ENCODE data around the gene SARNP. TPM values are rescaled to one million over a fixed set of nuclear protein-coding genes. Genes with fewer than 3 reads are reported as not detected.

Gene SARNP
- total RNA-seq, 5 donors from 2014 or later (not counting 1 experiment from before 2014, with no cell fraction given): 36.9 to 50.3 (median 46.8) TPM

- Histone ChIP-seq H3K27ac (ENCODE audit: low read length) (no peak overlapping the region), H3K4me1 (ENCODE audit: control insufficient read depth in 1 of 2, extremely low read depth in 1 of 2, insufficient read depth in 2 of 2, low read length in 2 of 2) (peaks cover 32 to 45% of the 10 kb centered on the region in 2 experiments), H3K4me3 (ENCODE audit: control insufficient read depth in 1 of 2, extremely low read depth in 1 of 2, low read length in 1 of 2) (no peak overlapping the region), H3K27me3 (replicated peaks in 1 of 2; ENCODE audit: control insufficient read depth in 2 of 2, extremely low read depth in 1 of 2, insufficient read depth in 2 of 2, low read length in 1 of 2) (no peaks in the 10 kb centered on the region), H3K36me3 (ENCODE audit: control insufficient read depth in 2 of 2, extremely low read depth in 1 of 2, insufficient read depth in 1 of 2, low read length in 1 of 2) (peaks cover 13 to 50% of the 10 kb centered on the region in 2 donors), H3K9me3 (no peaks in the 10 kb centered on the region)
- ATAC-seq (replicated peaks in 1 of 4): no peak
- ChIA-PET CTCF (interaction anchor here (0.5 to 0.6 kb wide), 2 partner anchors 84 to 166 kb away, joined by 5 to 6 read pairs; no protein-coding TSS in a partner anchor), POLR2A (interaction anchor here in 1 of 2 donors (0.6 kb wide), 1 partner anchor 319 kb away, joined by 3 read pairs; no protein-coding TSS in a partner anchor)
- Mint-ChIP-seq H3K27me3 (no peaks in the 10 kb centered on the region), H3K9me3 (no peaks in the 10 kb centered on the region), H3K4me1 (peaks cover 49 to 69% (median 52%) of the 10 kb centered on the region in 3 donors), H3K4me3 (no peak overlapping the region), H3K27ac (peak overlapping the region; percentile 65 to 87), H3K36me3 (peaks cover 31% of the 10 kb centered on the region)
- WGBS (ENCODE audit: insufficient coverage): 100% methylated on average over 2 of the region's 4 CpGs
- no peak for DNase-seq
These were observed 5.9 kb upstream of the SARNP start for GRCh38 chr12:55823419-55823818.

DNA sequence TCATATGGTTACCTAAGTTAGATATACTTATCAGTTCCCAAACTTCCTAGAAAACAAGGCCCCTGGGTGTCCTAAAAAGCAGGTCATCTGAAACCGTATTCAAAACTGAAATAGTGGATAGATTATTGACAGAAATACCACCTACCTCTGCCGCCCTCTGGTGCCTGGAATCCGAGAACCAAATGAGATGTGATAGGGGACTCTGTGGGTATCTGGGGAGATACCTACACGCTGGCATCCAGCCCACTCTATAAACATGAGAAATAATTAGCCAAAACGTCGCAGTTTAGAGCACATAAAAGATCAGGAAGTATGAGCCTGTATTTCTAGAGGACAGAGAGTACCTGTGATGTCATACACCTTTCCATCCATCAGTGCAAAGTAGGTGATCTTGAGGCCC is 4.7 kb upstream of the SARNP start:
- POLR2A ChIA-PET: no interaction called here

DNA sequence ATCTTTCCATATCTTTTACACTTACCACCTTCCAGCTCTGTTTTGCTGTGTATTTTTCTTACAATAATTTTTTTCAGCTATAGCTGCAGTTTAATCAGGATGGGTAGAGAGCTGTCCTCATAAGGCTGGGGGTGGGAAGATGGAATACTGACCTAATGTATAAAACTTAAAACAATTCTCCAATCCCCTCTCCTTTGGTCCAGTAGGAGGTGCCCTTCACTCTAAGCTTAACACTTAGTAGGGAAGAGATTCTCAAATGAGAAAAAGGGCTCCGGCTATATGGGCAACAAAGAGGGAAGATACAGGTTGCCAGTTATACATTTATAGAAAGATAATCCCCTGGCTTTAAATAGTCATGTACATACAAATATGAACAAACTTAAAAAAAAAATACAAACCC is 3.2 kb upstream of the SARNP start:
- DNase-seq: no peak
- H3K36me3 Mint-ChIP-seq: peaks cover 22% of the 10 kb centered on the region
- Histone ChIP-seq H3K27me3 (replicated peaks in 1 of 2; ENCODE audit: control insufficient read depth in 2 of 2, extremely low read depth in 1 of 2, insufficient read depth in 2 of 2, low read length in 1 of 2) (no peaks in the 10 kb centered on the region), H3K9me3 (no peaks in the 10 kb centered on the region), H3K4me3 (ENCODE audit: control insufficient read depth in 1 of 2, extremely low read depth in 1 of 2, low read length in 1 of 2) (no peak overlapping the region), H3K36me3 (ENCODE audit: control insufficient read depth in 2 of 2, extremely low read depth in 1 of 2, insufficient read depth in 1 of 2, low read length in 1 of 2) (peaks cover 13 to 52% of the 10 kb centered on the region in 2 donors), H3K27ac (ENCODE audit: low read length) (no peak overlapping the region), H3K4me1 (ENCODE audit: control insufficient read depth in 1 of 2, extremely low read depth in 1 of 2, insufficient read depth in 2 of 2, low read length in 2 of 2) (peaks cover 27% of the 10 kb centered on the region in 2 experiments)
- peaks cover 34 to 42% (median 36%) of the 10 kb centered on the region in 3 donors for H3K4me1 Mint-ChIP-seq
- no peak for ATAC-seq (replicated peaks in 1 of 4)
- ChIA-PET CTCF (interaction anchor here in 1 of 2 donors (0.6 kb wide), 1 partner anchor 865 kb away, joined by 3 read pairs; no protein-coding TSS in a partner anchor), POLR2A (interaction anchor here (0.6 to 1.1 kb wide), 2 partner anchors 9 to 10 kb away, joined by 5 to 7 read pairs; partner anchors contain the start of gene DNAJC14 (in 1 of the 2))
- no CpG with 5 or more reads among the region's 1 CpG for WGBS (ENCODE audit: insufficient coverage)
- no peaks in the 10 kb centered on the region for H3K27me3 Mint-ChIP-seq
- H3K27ac Mint-ChIP-seq: no peak overlapping the region
- H3K9me3 Mint-ChIP-seq: no peaks in the 10 kb centered on the region
- H3K4me3 Mint-ChIP-seq: no peak overlapping the region

More for the DNA sequence above, 4.7 kb upstream of the SARNP start:
- no peaks in the 10 kb centered on the region for H3K9me3 Mint-ChIP-seq
- H3K27ac Mint-ChIP-seq: peak overlapping the region; percentile 62 to 64
- Histone ChIP-seq H3K27me3 (replicated peaks in 1 of 2; ENCODE audit: control insufficient read depth in 2 of 2, extremely low read depth in 1 of 2, insufficient read depth in 2 of 2, low read length in 1 of 2) (no peaks in the 10 kb centered on the region), H3K4me3 (ENCODE audit: control insufficient read depth in 1 of 2, extremely low read depth in 1 of 2, low read length in 1 of 2) (no peak overlapping the region), H3K27ac (ENCODE audit: low read length) (no peak overlapping the region), H3K4me1 (ENCODE audit: control insufficient read depth in 1 of 2, extremely low read depth in 1 of 2, insufficient read depth in 2 of 2, low read length in 2 of 2) (peaks cover 25 to 36% of the 10 kb centered on the region in 2 experiments), H3K36me3 (ENCODE audit: control insufficient read depth in 2 of 2, extremely low read depth in 1 of 2, insufficient read depth in 1 of 2, low read length in 1 of 2) (peaks cover 13 to 50% of the 10 kb centered on the region in 2 donors), H3K9me3 (no peaks in the 10 kb centered on the region)
- H3K4me1 Mint-ChIP-seq: peaks cover 40 to 57% (median 43%) of the 10 kb centered on the region in 3 donors
- no peaks in the 10 kb centered on the region for H3K27me3 Mint-ChIP-seq
- peaks cover 25% of the 10 kb centered on the region for H3K36me3 Mint-ChIP-seq
- WGBS (ENCODE audit: insufficient coverage): no CpG with 5 or more reads among the region's 6 CpGs
- ATAC-seq (replicated peaks in 1 of 4) (no peak), DNase-seq (no peak)
- CTCF ChIA-PET: interaction anchor here in 1 of 2 donors (0.6 kb wide), 1 partner anchor 225 kb away, joined by 5 read pairs; no protein-coding TSS in a partner anchor
- H3K4me3 Mint-ChIP-seq: no peak overlapping the region

DNA sequence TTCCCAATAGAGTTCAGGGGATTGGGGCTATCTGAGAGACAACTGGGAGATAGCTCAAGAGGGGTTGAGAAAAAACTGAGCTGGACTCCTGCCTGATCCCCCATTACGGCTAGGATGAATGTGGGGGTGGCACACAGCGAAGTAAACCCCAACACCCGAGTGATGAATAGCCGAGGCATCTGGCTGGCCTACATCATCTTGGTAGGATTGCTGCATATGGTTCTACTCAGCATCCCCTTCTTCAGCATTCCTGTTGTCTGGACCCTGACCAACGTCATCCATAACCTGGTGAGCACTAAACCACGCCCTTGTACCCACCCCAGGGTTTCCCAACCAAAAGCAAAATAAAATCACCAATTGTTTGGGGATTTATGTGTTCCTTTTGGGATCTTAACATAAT is 1.4 kb upstream of the SARNP start:
- DNase-seq (no peak), ATAC-seq (replicated peaks in 1 of 4) (no peak)
- H3K36me3 ChIP-seq (ENCODE audit: control insufficient read depth in 2 of 2, extremely low read depth in 1 of 2, insufficient read depth in 1 of 2, low read length in 1 of 2): peaks cover 13 to 58% of the 10 kb centered on the region in 2 donors
- H3K27me3 ChIP-seq (replicated peaks in 1 of 2; ENCODE audit: control insufficient read depth in 2 of 2, extremely low read depth in 1 of 2, insufficient read depth in 2 of 2, low read length in 1 of 2): no peaks in the 10 kb centered on the region
- no peaks in the 10 kb centered on the region for H3K27me3 Mint-ChIP-seq
- POLR2A ChIA-PET: interaction anchor here (0.6 to 3.1 kb wide), 7 partner anchors 10 to 155 kb away, joined by 3 to 84 read pairs (median 5); partner anchors contain the start of genes DNAJC14 (in 2 of the 2) and RAB5B (in 1 of the 2)
- CTCF ChIA-PET: interaction anchor here in 1 of 2 donors (1.0 to 4.4 kb wide), 4 partner anchors 11 to 370 kb away, joined by 4 to 62 read pairs (median 12); partner anchors contain the start of genes DNAJC14, GDF11, PYM1 and SMARCC2
- peak overlapping the region; percentile 62 for H3K27ac ChIP-seq (ENCODE audit: low read length)
- no CpG with 5 or more reads among the region's 6 CpGs for WGBS (ENCODE audit: insufficient coverage)
- H3K9me3 ChIP-seq: no peaks in the 10 kb centered on the region
- H3K4me1 Mint-ChIP-seq: peaks cover 38 to 42% (median 39%) of the 10 kb centered on the region in 3 donors
- H3K4me3 Mint-ChIP-seq: no peak overlapping the region
- H3K4me1 ChIP-seq (ENCODE audit: control insufficient read depth in 1 of 2, extremely low read depth in 1 of 2, insufficient read depth in 2 of 2, low read length in 2 of 2): peaks cover 22 to 26% of the 10 kb centered on the region in 2 experiments
- H3K9me3 Mint-ChIP-seq: no peaks in the 10 kb centered on the region
- no peak overlapping the region for H3K27ac Mint-ChIP-seq
- peak overlapping the region; percentile 83 to 97 for H3K4me3 ChIP-seq (ENCODE audit: control insufficient read depth in 1 of 2, extremely low read depth in 1 of 2, low read length in 1 of 2)
- peaks cover 26% of the 10 kb centered on the region for H3K36me3 Mint-ChIP-seq

DNA sequence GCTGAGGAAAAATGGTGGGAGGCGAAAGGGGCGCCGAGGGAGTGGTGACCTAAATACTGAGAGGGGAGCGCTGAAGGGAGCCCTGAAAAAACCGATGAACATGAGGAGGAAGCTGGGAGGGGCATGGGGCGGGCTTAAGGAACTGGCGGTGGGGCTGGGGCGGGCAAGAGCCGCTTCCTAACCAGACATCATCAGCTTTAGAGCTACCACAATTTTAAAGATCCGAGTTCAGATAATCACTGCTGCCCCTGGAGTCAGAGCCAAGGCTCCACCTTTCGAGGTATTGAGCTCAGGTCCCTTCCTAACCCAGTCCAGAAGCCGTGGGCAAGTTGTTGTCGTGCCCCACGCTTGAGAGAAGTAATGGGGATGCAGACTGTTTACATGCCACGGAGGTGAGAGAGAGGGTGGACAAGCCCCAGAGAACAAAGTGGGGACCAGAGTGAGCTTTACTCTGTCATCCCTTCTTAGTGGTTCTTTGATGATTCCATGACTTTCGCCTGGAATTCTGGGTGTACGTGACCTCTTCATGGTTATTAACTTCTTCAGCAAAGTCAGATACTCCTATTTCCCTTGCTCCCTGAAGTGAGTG is 710 bp upstream of the SARNP start:
- ATAC-seq (replicated peaks in 1 of 4) (peak; percentile 52 to 60 (median 56)), DNase-seq (peak in 1 of 35 experiments; percentile 75)
- no peak overlapping the region for H3K27ac Mint-ChIP-seq
- Histone ChIP-seq H3K27ac (ENCODE audit: low read length) (peak overlapping the region; percentile 62), H3K36me3 (ENCODE audit: control insufficient read depth in 2 of 2, extremely low read depth in 1 of 2, insufficient read depth in 1 of 2, low read length in 1 of 2) (peaks cover 13 to 56% of the 10 kb centered on the region in 2 donors), H3K4me1 (ENCODE audit: control insufficient read depth in 1 of 2, extremely low read depth in 1 of 2, insufficient read depth in 2 of 2, low read length in 2 of 2) (peaks cover 22 to 26% of the 10 kb centered on the region in 2 experiments), H3K9me3 (no peaks in the 10 kb centered on the region), H3K27me3 (replicated peaks in 1 of 2; ENCODE audit: control insufficient read depth in 2 of 2, extremely low read depth in 1 of 2, insufficient read depth in 2 of 2, low read length in 1 of 2) (no peaks in the 10 kb centered on the region), H3K4me3 (ENCODE audit: control insufficient read depth in 1 of 2, extremely low read depth in 1 of 2, low read length in 1 of 2) (peak overlapping the region; percentile 83 to 97)
- no peaks in the 10 kb centered on the region for H3K9me3 Mint-ChIP-seq
- no peak overlapping the region for H3K4me3 Mint-ChIP-seq
- H3K36me3 Mint-ChIP-seq: peaks cover 26% of the 10 kb centered on the region
- H3K27me3 Mint-ChIP-seq: no peaks in the 10 kb centered on the region
- H3K4me1 Mint-ChIP-seq: peaks cover 40 to 46% (median 43%) of the 10 kb centered on the region in 3 donors
- ChIA-PET CTCF (interaction anchor here (0.6 to 4.4 kb wide), 25 partner anchors 9 to 404 kb away, joined by 3 to 62 read pairs (median 4); partner anchors contain the start of genes DNAJC14 (in 1 of the 2), ESYT1 (in 1 of the 2), GDF11 (in 1 of the 2) and PA2G4 (in 1 of the 2)), POLR2A (interaction anchor here (0.5 to 3.1 kb wide), 15 partner anchors 9 to 811 kb away, joined by 3 to 84 read pairs (median 5); partner anchors contain the start of genes DNAJC14 (in 2 of the 2), RAB5B (in 2 of the 2) and ESYT1 (in 1 of the 2))
- 0% methylated on average over 6 of the region's 17 CpGs for WGBS (ENCODE audit: insufficient coverage)

DNA sequence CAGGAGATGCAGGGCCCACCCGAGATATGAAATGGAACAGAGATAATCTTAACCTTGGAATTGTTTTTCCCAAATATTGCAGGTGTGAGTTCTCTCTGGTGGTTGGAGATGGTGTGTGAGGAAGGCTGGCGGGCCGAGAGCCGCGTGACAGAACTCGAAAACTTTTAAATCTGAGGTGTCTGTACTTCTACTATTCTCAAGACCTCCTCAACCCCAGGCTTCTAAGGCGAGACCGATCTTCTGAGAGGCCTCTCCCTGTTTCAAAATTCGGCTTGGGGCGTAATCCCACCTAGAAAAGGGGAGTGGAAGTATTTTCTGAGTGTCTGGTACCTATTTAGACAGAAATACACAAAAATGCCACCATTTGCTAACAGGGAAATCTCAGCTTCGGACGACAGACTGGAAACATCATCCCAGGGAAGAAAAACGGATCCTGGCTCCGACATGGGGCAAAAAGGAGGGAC is 611 bp downstream of the SARNP start:
- CTCF ChIA-PET: interaction anchor here (0.6 to 4.4 kb wide), 16 partner anchors 10 to 1492 kb away, joined by 3 to 62 read pairs (median 6); partner anchors contain the start of genes COPZ1 (in 1 of the 2), DNAJC14 (in 1 of the 2), ESYT1 (in 1 of the 2) and PA2G4 (in 1 of the 2)
- Mint-ChIP-seq H3K9me3 (no peaks in the 10 kb centered on the region), H3K36me3 (peaks cover 21% of the 10 kb centered on the region), H3K27ac (no peak overlapping the region), H3K27me3 (no peaks in the 10 kb centered on the region), H3K4me3 (no peak overlapping the region), H3K4me1 (peaks cover 45 to 57% (median 57%) of the 10 kb centered on the region in 3 donors)
- Histone ChIP-seq H3K9me3 (no peaks in the 10 kb centered on the region), H3K4me1 (ENCODE audit: control insufficient read depth in 1 of 2, extremely low read depth in 1 of 2, insufficient read depth in 2 of 2, low read length in 2 of 2) (peaks cover 24 to 26% of the 10 kb centered on the region in 2 experiments), H3K4me3 (ENCODE audit: control insufficient read depth in 1 of 2, extremely low read depth in 1 of 2, low read length in 1 of 2) (peak overlapping the region; percentile 83 to 97), H3K27ac (ENCODE audit: low read length) (peak overlapping the region; percentile 65), H3K36me3 (ENCODE audit: control insufficient read depth in 2 of 2, extremely low read depth in 1 of 2, insufficient read depth in 1 of 2, low read length in 1 of 2) (peaks cover 12 to 52% of the 10 kb centered on the region in 2 donors), H3K27me3 (replicated peaks in 1 of 2; ENCODE audit: control insufficient read depth in 2 of 2, extremely low read depth in 1 of 2, insufficient read depth in 2 of 2, low read length in 1 of 2) (no peaks in the 10 kb centered on the region)
- POLR2A ChIA-PET: interaction anchor here (0.6 to 3.1 kb wide), 9 partner anchors 11 to 873 kb away, joined by 3 to 84 read pairs (median 6); partner anchors contain the start of genes DNAJC14 (in 2 of the 2) and RAB5B (in 2 of the 2)
- ATAC-seq (replicated peaks in 1 of 4) (no peak), DNase-seq (no peak)
- 0% methylated on average over 4 of the region's 14 CpGs for WGBS (ENCODE audit: insufficient coverage)

All from T-cell (primary cell).